Fibroblast of lung (primary cell): ENCODE measurements around the gene BBX.

Source experiments
- EZH2 ChIP-seq: IDR thresholded peaks from 2 replicates; pipeline ENCODE4 v1.5.1; 2012; ENCODE audit warnings: low read length, control low read depth, mild to moderate bottlenecking; ENCODE audit errors: missing control alignments
- TF ChIP-seq, protein P1 (sequence below), 2 donors: IDR thresholded peaks in 1 of 2; conservative IDR thresholded peaks in 1 of 2; 1 replicate in 1 of 2; 2 replicates in 1 of 2; pipeline ENCODE4 v1.5.1; 2011 to 2012; ENCODE audit warnings: low read length in 2 of 2, control low read depth in 1 of 2, inconsistent platforms in 1 of 2, low read depth in 1 of 2, mild to moderate bottlenecking in 1 of 2

DNA sequence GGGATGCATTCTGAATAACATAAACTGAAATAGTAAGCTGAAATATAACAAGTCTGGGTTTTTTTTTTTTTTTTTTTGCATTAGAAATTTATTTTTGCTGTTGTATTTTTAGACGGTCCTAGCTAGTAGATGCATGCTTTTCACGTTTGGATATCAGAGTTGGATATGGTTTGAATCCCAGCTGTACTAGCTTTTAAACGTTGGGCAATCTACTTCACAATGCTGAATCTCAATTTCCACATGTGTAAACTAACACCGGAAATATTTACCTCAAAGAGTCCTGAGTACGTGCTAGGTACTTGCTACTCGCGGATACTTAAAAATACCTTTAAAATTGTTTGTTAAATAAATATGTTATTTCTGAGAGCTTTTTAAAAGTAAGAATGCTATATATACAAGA lies 139.8 kb downstream of the BBX start:
- TF ChIP-seq, protein P1, sequence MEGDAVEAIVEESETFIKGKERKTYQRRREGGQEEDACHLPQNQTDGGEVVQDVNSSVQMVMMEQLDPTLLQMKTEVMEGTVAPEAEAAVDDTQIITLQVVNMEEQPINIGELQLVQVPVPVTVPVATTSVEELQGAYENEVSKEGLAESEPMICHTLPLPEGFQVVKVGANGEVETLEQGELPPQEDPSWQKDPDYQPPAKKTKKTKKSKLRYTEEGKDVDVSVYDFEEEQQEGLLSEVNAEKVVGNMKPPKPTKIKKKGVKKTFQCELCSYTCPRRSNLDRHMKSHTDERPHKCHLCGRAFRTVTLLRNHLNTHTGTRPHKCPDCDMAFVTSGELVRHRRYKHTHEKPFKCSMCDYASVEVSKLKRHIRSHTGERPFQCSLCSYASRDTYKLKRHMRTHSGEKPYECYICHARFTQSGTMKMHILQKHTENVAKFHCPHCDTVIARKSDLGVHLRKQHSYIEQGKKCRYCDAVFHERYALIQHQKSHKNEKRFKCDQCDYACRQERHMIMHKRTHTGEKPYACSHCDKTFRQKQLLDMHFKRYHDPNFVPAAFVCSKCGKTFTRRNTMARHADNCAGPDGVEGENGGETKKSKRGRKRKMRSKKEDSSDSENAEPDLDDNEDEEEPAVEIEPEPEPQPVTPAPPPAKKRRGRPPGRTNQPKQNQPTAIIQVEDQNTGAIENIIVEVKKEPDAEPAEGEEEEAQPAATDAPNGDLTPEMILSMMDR (conservative IDR thresholded peaks at IDR 0.05 in 1 of 2, IDR thresholded peaks at IDR 0.05 in 1 of 2; ENCODE audit: low read depth in 1 of 2, low read length in 2 of 2) = no peak
- TF ChIP-seq EZH2 = no peak
